B cell (primary cell): ENCODE measurements around the gene CYP2D6.

Source experiments
- CTCF ChIP-seq: fragments of 200-600 bp; IDR thresholded peaks from one replicate; pipeline ENCODE4 v1.8.0; 2022; ENCODE audit warnings: antibody characterized with exemption, mild to moderate bottlenecking
- EZH2 ChIP-seq: IDR thresholded peaks from 2 replicates; pipeline ENCODE4 v1.6.1; 2012; ENCODE audit warnings: borderline replicate concordance, low read depth, mild to moderate bottlenecking, moderate library complexity, low read length; ENCODE audit not compliant: insufficient read depth, poor library complexity, severe bottlenecking

- TF ChIP-seq CTCF, result no peak
- no peak for TF ChIP-seq EZH2
Observed at GRCh38 chr22:42177891-42178336, 47.3 kb upstream of the CYP2D6 start.
